K562 (cell line): ENCODE data around the gene SPTAN1. TPM values are rescaled to one million over a fixed set of nuclear protein-coding genes. Genes with fewer than 3 reads are reported as not detected.

Experiments
- ATF1 ChIP-seq, 2 experiments: fragments of 450-650 bp in 1 of 2; IDR thresholded peaks; 2 replicates each; pipeline ENCODE4 v1.6.1; 2016; ENCODE audit warnings: missing compliant biosample characterization in 1 of 2, missing genetic modification characterization in 1 of 2
- CBX5 ChIP-seq: IDR thresholded peaks from 2 replicates; pipeline ENCODE4 v1.6.1; 2014; ENCODE audit warnings: low read depth, borderline replicate concordance
- CEBPG ChIP-seq, 3 experiments: fragments of 200-800 bp in 1 of 3; sonication (Bioruptor generic) in 1 of 3; sonication (generic) in 1 of 3; formaldehyde crosslinking in 1 of 3; IDR thresholded peaks in 2 of 3; conservative IDR thresholded peaks in 1 of 3; 2 replicates each; pipeline versions ENCODE4 v1.6.1 to v1.8.0; 2016 to 2022; ENCODE audit warnings: missing compliant biosample characterization in 2 of 3, missing genetic modification characterization in 2 of 3, mild to moderate bottlenecking in 1 of 3, missing genetic modification reagents in 1 of 3
- CXXC5 ChIP-seq: fragments of 250-450 bp; sonication (Bioruptor Pico); IDR thresholded peaks from 2 replicates; pipeline ENCODE4 v1.8.0; 2022; ENCODE audit warnings: inconsistent platforms, mild to moderate bottlenecking, moderate library complexity
- FOXK1 ChIP-seq: sonication (generic); formaldehyde crosslinking; IDR thresholded peaks from 2 replicates; pipeline ENCODE4 v1.8.0; 2022; ENCODE audit warnings: missing genetic modification reagents, mild to moderate bottlenecking, borderline replicate concordance
- FOXM1 ChIP-seq, 2 experiments: fragments of 450-650 bp in 1 of 2; sonication (generic) in 1 of 2; formaldehyde crosslinking in 1 of 2; IDR thresholded peaks; 2 replicates each; pipeline versions ENCODE4 v1.6.1 to v1.9.0; 2017 to 2022; ENCODE audit warnings: low read depth in 2 of 2, mild to moderate bottlenecking in 2 of 2, missing genetic modification reagents in 1 of 2, moderate library complexity in 1 of 2
- GATA2 ChIP-seq: sonication (generic); formaldehyde crosslinking; IDR thresholded peaks from 2 replicates; pipeline ENCODE4 v1.4.0; 2020; ENCODE audit warnings: mild to moderate bottlenecking, missing genetic modification reagents
- GATAD2A ChIP-seq: fragments of 450-650 bp; IDR thresholded peaks from 2 replicates; pipeline ENCODE4 v1.6.1; 2017
- KDM4B ChIP-seq, 2 experiments: fragments of 450-650 bp in 1 of 2; sonication (generic) in 1 of 2; IDR thresholded peaks; 2 replicates each; pipeline ENCODE4 v1.6.1; 2016 to 2017; ENCODE audit warnings: borderline replicate concordance in 2 of 2, antibody characterized with exemption in 1 of 2, low read depth in 1 of 2, mild to moderate bottlenecking in 1 of 2
- KDM5B ChIP-seq: fragments of 200-600 bp; sonication (generic); IDR thresholded peaks from 2 replicates; pipeline ENCODE4 v1.6.1; 2012; ENCODE audit warnings: low read depth, mild to moderate bottlenecking, moderate library complexity, low read length, control low read depth, inconsistent platforms; ENCODE audit not compliant: insufficient replicate concordance
- LEF1 ChIP-seq: fragments of 450-650 bp; IDR thresholded peaks from 2 replicates; pipeline ENCODE4 v1.6.1; 2016; ENCODE audit warnings: mild to moderate bottlenecking
- POLR2B ChIP-seq: fragments of 450-650 bp; IDR thresholded peaks from 2 replicates; pipeline ENCODE4 v1.6.1; 2018; ENCODE audit warnings: low read depth; ENCODE audit not compliant: partially characterized antibody
- RBFOX2 ChIP-seq: fragments of 200-400 bp; formaldehyde crosslinking; IDR thresholded peaks from 2 replicates; pipeline ENCODE4 v1.6.1; 2017; ENCODE audit warnings: low read depth, mild to moderate bottlenecking, low read length, moderate library complexity
- RBM17 ChIP-seq: fragments of 200-400 bp; formaldehyde crosslinking; IDR thresholded peaks from 2 replicates; pipeline ENCODE4 v1.6.1; 2017; ENCODE audit warnings: low read depth, mild to moderate bottlenecking, low read length, borderline replicate concordance
- TBL1XR1 ChIP-seq, 2 experiments: IDR thresholded peaks; 2 replicates each; pipeline ENCODE4 v1.6.1; 2012; ENCODE audit warnings: improper control_type of control experiment in 2 of 2, low read length in 2 of 2, mild to moderate bottlenecking in 1 of 2
- ZNF589 ChIP-seq: fragments of 200-800 bp; sonication (Bioruptor generic); IDR thresholded peaks from 2 replicates; pipeline ENCODE4 v1.6.1; 2016; ENCODE audit warnings: low read depth, missing genetic modification characterization, missing compliant biosample characterization
- polyA plus RNA-seq, 8 experiments: library from polyadenylated mRNA; depleted of rRNA in 4 of 8; stranded (reverse) in 5 of 8; unstranded in 3 of 8; fragments of >200 nt; fragmentation: Nextera tagmentation in 2 of 8; fragmentation: Illumina TruSeq in 1 of 8; extraction: Ambion mirVana in 2 of 8; extraction: Trizol in 1 of 8; gene quantifications; 2 replicates each; pipeline versions ENCODE4 v1.2.1 to v1.2.3, GENCODE V29; 2011 to 2014; ENCODE audit warnings: inconsistent platforms in 1 of 8, missing spikeins in 1 of 8
- total RNA-seq, 7 experiments: library from RNA; depleted of rRNA in 6 of 7; stranded (reverse); fragments of >200 nt in 6 of 7; fragmentation: Illumina TruSeq in 2 of 7; extraction: Trizol in 2 of 7; gene quantifications; 2 replicates each; pipeline versions ENCODE4 v1.2.1 to v1.2.3, GENCODE V29; 2011 to 2021; ENCODE audit warnings: low replicate concordance in 1 of 7
- TF ChIP-seq, protein P1 (sequence below): fragments of 250-450 bp; sonication (Bioruptor Pico); IDR thresholded peaks from 2 replicates; pipeline ENCODE4 v1.9.0; 2021; ENCODE audit warnings: mild to moderate bottlenecking
- TF ChIP-seq, protein P2 (sequence below): fragments of 200-800 bp; sonication (Bioruptor generic); IDR thresholded peaks from 2 replicates; pipeline ENCODE4 v1.6.1; 2017; ENCODE audit warnings: missing genetic modification characterization, missing compliant biosample characterization
- TF ChIP-seq, protein P3 (sequence below), 3 experiments: fragments of 200-800 bp in 1 of 3; sonication (Bioruptor generic) in 1 of 3; sonication (generic) in 1 of 3; formaldehyde crosslinking in 1 of 3; IDR thresholded peaks; 2 replicates each; pipeline versions ENCODE4 v1.6.1 to v1.8.0; 2016 to 2022; ENCODE audit warnings: mild to moderate bottlenecking in 2 of 3, missing compliant biosample characterization in 2 of 3, missing genetic modification characterization in 2 of 3, missing genetic modification reagents in 1 of 3
- TF ChIP-seq, protein P4 (sequence below): fragments of 450-650 bp; conservative IDR thresholded peaks from 2 replicates; pipeline ENCODE4 v1.6.1; 2016; ENCODE audit warnings: missing genetic modification characterization, low read depth, mild to moderate bottlenecking, missing compliant biosample characterization, moderate library complexity
- TF ChIP-seq, protein P5 (sequence below): conservative IDR thresholded peaks from 2 replicates; pipeline ENCODE4 v1.6.1; 2011; ENCODE audit warnings: low read depth, mild to moderate bottlenecking, low read length; ENCODE audit not compliant: control insufficient read depth

The SPTAN1 gene
- total and polyA plus RNA-seq, 9 of the 15 experiments (the other 6 are each of a cell fraction or from before 2014, with no cell fraction given): 1.5 to 13.5 (median 6.8) TPM

DNA sequence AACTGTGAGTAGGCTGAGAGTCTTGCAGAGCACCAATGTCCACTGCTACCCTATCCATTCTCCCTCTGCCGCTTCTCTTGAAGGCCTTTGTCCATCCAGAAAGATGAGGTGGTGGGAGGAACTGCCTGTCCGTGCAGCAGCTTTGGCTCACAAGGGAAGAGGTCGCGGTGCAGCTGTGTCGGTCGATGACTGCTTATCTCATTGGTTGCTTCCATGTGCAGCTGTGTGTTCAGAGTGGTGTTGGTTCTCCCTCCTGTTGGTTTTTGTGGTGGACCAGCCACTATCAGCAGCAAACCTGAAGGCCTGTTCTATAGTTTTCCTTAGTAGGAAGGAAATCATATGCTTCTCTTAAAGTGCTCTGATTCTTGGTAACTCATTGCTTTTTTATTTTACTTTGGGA lies 40.7 kb downstream of the SPTAN1 start (continued):
- peak; percentile 68 for TF ChIP-seq FOXM1 (IDR thresholded peaks at IDR 0.05; ENCODE audit: low read depth)
- TF ChIP-seq FOXM1 (CRISPR knock-in tag; IDR thresholded peaks at IDR 0.05; ENCODE audit: low read depth): no peak
- TF ChIP-seq, protein P1, sequence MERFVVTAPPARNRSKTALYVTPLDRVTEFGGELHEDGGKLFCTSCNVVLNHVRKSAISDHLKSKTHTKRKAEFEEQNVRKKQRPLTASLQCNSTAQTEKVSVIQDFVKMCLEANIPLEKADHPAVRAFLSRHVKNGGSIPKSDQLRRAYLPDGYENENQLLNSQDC: no peak
- TF ChIP-seq, protein P2, sequence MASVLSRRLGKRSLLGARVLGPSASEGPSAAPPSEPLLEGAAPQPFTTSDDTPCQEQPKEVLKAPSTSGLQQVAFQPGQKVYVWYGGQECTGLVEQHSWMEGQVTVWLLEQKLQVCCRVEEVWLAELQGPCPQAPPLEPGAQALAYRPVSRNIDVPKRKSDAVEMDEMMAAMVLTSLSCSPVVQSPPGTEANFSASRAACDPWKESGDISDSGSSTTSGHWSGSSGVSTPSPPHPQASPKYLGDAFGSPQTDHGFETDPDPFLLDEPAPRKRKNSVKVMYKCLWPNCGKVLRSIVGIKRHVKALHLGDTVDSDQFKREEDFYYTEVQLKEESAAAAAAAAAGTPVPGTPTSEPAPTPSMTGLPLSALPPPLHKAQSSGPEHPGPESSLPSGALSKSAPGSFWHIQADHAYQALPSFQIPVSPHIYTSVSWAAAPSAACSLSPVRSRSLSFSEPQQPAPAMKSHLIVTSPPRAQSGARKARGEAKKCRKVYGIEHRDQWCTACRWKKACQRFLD (CRISPR knock-in tag): peak; percentile 46; the same call in 1 of the 2 replicates
- TF ChIP-seq POLR2B: no peak
- TF ChIP-seq, protein P3, sequence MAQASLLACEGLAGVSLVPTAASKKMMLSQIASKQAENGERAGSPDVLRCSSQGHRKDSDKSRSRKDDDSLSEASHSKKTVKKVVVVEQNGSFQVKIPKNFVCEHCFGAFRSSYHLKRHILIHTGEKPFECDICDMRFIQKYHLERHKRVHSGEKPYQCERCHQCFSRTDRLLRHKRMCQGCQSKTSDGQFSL (CRISPR knock-in tag; IDR thresholded peaks at IDR 0.05): no peak
- TF ChIP-seq, protein P3 (tag; IDR thresholded peaks at IDR 0.05): no peak
- peak; percentile 96 for TF ChIP-seq GATA2 (CRISPR knock-in tag)
- no peak for TF ChIP-seq RBFOX2
- no peak for TF ChIP-seq ZNF589 (CRISPR knock-in tag)
- no peak for TF ChIP-seq RBM17
- TF ChIP-seq CBX5: no peak
- TF ChIP-seq ATF1 (CRISPR knock-in tag; IDR thresholded peaks at IDR 0.05): no peak
- no peak for TF ChIP-seq ATF1 (tag; IDR thresholded peaks at IDR 0.05)
- no peak for TF ChIP-seq KDM4B (IDR thresholded peaks at IDR 0.05; ENCODE audit: borderline replicate concordance in 2 of 2, low read depth in 1 of 2)
- no peak for TF ChIP-seq GATAD2A
- TF ChIP-seq KDM5B: no peak
- no peak for TF ChIP-seq FOXK1 (CRISPR knock-in tag)
- TF ChIP-seq, protein P4, sequence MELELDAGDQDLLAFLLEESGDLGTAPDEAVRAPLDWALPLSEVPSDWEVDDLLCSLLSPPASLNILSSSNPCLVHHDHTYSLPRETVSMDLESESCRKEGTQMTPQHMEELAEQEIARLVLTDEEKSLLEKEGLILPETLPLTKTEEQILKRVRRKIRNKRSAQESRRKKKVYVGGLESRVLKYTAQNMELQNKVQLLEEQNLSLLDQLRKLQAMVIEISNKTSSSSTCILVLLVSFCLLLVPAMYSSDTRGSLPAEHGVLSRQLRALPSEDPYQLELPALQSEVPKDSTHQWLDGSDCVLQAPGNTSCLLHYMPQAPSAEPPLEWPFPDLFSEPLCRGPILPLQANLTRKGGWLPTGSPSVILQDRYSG (tag): no peak
- TF ChIP-seq LEF1: no peak
- TF ChIP-seq, protein P5, sequence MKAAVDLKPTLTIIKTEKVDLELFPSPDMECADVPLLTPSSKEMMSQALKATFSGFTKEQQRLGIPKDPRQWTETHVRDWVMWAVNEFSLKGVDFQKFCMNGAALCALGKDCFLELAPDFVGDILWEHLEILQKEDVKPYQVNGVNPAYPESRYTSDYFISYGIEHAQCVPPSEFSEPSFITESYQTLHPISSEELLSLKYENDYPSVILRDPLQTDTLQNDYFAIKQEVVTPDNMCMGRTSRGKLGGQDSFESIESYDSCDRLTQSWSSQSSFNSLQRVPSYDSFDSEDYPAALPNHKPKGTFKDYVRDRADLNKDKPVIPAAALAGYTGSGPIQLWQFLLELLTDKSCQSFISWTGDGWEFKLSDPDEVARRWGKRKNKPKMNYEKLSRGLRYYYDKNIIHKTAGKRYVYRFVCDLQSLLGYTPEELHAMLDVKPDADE: no peak; the same call in 1 of the 2 replicates
- no peak for TF ChIP-seq CEBPG (CRISPR knock-in tag; IDR thresholded peaks at IDR 0.05)
- TF ChIP-seq CEBPG (tag; conservative IDR thresholded peaks at IDR 0.05 in 1 of 2, IDR thresholded peaks at IDR 0.05 in 1 of 2): no peak
- no peak for TF ChIP-seq CXXC5 (CRISPR knock-in tag)
- peak in 1 of 2 experiments; percentile 32; a peak in 1 of 4 replicates for TF ChIP-seq TBL1XR1 (IDR thresholded peaks at IDR 0.05; ENCODE audit: low read length in 2 of 2)
